ENCODE results near the gene LITAFD.
"Not testable (repeated sequence)": the region's sequence is repeated elsewhere in the genome, so short reads cannot be mapped to it uniquely, and the experiment has no call there.

LITAFD gene

DNA sequence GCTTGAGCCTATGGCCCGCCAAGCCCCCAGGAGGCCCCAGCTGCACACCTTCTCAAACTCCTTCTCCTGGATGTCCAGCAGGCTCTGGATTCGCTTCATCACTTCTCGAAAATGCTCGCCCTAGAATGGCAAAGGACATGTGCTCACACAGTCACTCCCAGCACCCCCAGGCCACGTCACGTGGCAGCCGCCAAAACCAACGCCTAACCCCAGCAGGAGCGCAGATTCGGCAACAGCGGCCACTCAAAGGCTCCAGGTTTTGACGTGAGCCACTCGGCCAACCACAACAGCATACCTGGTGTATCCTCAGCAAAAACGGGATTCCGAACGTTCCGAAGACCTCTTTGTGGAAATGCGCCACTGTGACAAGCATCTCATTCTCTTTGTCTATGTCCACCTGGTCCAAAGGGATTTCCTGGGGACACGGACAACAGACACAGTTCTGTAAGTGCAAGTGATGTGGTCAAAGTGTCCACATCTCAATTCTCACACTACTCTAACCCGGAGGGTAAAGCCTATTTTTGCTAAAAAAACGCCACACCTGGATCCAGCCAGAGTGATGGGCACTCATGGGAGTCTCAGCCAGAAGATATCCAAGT is 12.7 kb downstream of the LITAFD start:
- no peak for DNase-seq (ENCODE audit: low read depth)

- no peak for DNase-seq (ENCODE audit: low read depth)
These were observed 16.6 kb downstream of the LITAFD start for GRCh38 chr16:8898660-8899318.

GRCh38 chr16:8899709-8900317 is 17.7 kb downstream of the LITAFD start:
- no peak for DNase-seq (ENCODE audit: low read depth)

DNA sequence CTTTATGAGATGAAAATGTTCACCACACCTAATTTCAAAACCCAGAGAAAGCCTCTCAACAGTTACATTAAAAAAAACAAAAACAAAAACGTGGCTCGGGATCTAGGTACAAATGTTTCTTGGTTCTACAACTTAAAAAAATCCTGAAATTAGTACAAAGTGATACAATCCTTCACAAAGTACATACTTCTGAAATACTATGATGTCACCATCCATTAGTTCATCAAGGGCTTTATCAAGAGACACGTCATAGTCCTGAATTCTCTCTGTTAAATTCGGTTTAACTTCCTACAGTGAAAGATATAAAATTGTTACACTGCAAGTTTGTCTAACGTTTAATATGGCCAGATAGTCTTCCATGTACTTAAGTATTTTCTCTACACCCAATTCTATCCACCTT is 18.2 kb downstream of the LITAFD start:
- no peak for DNase-seq (ENCODE audit: low read depth)

GRCh38 chr16:8901320-8901861 is 19.2 kb downstream of the LITAFD start:
- no peak for DNase-seq (ENCODE audit: low read depth)

- no peak for DNase-seq (ENCODE audit: low read depth)
These were observed 20.9 kb downstream of the LITAFD start for GRCh38 chr16:8903004-8903403.

GRCh38 chr16:8904018-8904430 is 21.9 kb downstream of the LITAFD start:
- DNase-seq (ENCODE audit: low read depth): no peak

GRCh38 chr16:8905168-8905762 is 23.1 kb downstream of the LITAFD start:
- DNase-seq (ENCODE audit: low read depth): no peak

DNA sequence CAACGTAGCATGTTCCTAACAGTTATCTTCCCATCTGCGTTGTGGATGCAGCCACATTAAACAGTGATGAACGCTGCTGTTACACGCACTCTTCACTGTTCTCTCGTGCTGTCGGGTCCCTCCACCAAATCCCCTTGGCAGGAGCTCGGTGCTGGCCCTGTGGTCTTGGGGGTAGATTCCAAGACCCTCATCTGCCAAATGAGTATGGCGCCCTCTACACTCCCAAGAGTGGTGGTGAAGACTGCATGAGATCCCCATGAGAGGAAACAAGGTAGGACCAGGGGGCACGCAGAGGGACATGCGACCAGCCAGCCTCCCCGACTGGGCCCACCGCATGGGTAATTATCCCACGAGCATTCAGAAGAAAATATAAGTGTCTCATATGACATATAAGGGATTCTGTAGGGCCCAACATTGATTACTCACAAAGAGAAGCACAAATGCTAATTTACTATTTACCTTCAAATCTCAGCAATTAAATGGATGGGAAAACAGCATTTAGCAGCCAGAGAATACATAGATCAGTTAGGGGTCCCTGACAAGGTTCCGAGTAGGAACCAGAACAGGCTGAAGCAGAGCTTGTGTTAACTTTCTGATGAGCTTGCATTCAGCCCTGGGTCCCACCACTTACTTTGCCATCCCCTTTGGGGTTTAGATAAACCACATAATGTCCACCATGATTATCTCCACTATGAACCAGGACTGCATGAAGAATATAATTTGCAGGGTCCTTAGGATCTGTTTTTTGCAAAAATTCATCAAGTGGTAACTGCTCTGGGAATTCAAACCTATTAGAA is 23.8 kb downstream of the LITAFD start:
- no peak for DNase-seq (ENCODE audit: low read depth)

DNA sequence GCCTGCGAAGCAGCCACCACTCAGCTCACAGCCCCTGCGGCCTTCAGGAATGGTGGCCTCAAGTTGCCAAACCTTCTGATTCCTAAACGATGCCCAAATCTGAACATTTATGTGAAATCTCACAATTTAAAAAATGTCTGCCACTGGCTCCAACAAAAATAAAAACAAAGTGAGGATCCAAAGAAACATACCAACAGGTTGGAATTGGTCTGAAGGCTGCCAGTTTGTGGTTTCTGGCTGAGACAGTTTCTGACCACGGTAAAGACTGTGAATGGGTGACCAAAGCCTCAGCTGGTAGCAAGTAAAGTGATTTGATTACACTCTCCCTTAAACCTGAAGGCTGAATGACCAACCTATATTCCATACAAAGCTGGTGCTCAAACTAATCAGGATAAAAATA is 24.9 kb downstream of the LITAFD start:
- no peak for DNase-seq (ENCODE audit: low read depth)

- no peak for DNase-seq (ENCODE audit: low read depth)
These were observed 26.8 kb downstream of the LITAFD start for GRCh38 chr16:8908810-8909468.

DNA sequence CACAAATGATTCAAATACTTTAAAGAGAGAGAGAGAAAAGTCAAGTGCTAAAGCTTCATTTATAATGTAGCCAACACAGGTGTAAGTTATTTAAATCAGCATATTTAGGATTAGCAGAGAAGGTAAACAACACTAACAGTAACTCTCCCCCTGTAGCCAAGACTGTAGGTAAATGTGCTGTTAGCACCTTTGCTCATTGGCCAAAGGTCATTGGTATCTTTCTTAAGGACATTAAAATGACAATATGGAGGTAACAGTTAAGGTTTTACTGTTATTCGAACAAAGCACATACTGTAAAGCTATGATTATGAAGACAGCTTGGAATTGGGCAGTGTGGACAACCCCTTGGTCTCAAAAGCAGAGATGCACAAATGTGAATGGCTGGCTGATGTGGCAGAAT is 28.7 kb downstream of the LITAFD start:
- DNase-seq (ENCODE audit: low read depth): no peak

DNA sequence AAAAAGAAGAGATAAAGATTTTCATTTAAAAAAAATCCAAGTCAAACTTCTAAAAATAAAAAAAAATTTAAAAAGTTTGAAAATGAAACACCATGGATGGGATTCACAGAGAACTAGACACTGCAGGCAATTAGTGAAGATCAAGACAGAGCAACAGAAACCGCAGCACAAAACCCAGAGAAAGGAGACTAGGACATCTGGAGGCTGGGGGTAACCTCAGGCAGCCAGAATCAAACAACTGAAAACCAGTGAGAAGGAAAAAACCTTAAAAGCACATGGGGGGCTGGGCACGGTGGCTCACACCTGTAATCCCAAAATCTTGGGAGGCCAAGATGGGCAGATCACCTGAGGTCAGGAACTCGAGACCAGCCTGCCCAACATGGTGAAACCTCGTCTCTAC is 30.6 kb downstream of the LITAFD start:
- DNase-seq (ENCODE audit: low read depth): no peak

GRCh38 chr16:8914098-8914497 is 31.9 kb downstream of the LITAFD start:
- DNase-seq (ENCODE audit: low read depth): no peak

DNA sequence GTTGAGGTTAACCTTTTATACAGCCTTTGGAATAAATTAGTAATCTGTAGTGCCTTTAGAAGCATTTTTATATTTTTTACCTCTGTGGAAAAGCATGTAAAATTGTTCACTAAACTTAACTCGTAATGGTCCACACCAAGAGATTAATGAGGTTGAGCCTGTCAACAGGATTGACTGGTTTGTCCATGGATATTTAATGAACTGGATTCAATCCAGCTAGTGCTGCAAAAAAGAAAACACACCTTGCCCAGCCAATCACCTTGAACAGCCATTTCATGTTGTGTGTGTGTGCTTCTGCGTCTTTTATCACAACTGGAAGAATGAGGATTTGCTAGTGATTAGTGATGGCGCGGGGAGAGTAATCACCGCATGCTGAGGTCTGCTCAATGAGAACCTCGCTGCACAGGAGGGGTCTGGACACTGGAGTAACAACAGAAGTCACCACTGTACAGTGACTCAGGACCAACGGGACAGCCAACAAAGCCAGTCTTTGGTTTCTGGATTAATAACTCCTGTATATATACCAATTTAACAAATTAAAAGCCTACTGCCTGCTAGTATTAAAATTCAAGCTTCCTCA is 33.7 kb downstream of the LITAFD start:
- DNase-seq (ENCODE audit: low read depth): no peak

DNA sequence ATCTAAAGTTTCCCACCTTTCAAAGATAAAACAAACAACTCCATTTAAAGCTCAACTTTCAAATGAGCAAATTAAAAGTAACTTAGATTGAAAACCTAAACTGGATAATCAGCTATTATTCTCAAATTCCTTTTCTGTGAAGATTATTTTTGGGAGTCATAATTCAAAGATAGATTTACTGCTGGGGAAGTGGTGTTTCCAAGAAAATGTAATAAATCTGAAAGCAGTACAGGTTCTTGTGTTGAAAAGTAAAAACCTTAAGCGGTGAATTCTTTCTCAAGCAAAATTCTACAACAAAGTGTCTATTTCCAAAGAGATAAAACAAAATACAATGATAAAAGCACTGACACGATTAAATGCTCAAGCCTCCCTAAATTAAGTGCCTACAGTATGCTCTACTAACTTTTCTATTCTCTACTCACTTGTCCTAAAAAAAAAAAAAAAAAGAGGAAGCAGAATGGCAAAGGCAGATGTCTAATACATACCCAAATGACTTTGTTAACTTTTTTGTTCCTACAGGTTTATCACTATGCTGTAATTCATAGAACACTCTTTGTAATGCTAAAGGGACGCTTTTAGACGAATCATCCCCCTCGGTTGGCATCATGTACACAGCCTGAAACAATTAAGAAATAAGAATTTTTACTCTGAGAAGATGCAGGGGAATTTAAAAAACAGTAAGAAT is 34.5 kb downstream of the LITAFD start:
- no peak for DNase-seq (ENCODE audit: low read depth)

DNA sequence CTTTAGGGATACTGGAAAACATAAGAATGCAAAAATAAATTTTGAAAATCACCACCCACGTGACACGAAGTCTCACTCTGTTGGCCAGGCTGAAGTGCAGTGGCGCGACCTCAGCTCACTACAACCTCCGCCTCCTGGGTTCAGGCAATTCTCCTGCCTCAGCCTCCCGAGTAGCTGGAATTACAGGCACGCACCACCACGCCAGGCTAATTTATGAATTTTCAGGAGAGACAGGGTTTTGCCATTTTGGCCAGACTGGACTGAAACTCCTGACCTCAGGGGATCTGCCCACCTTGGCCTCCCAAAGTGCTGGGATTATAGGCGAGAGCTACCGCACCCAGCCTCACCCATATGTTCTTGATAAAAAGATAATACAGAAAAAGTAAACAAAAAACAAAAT is 35.2 kb downstream of the LITAFD start:
- DNase-seq (ENCODE audit: low read depth): not testable (repeated sequence)

DNA sequence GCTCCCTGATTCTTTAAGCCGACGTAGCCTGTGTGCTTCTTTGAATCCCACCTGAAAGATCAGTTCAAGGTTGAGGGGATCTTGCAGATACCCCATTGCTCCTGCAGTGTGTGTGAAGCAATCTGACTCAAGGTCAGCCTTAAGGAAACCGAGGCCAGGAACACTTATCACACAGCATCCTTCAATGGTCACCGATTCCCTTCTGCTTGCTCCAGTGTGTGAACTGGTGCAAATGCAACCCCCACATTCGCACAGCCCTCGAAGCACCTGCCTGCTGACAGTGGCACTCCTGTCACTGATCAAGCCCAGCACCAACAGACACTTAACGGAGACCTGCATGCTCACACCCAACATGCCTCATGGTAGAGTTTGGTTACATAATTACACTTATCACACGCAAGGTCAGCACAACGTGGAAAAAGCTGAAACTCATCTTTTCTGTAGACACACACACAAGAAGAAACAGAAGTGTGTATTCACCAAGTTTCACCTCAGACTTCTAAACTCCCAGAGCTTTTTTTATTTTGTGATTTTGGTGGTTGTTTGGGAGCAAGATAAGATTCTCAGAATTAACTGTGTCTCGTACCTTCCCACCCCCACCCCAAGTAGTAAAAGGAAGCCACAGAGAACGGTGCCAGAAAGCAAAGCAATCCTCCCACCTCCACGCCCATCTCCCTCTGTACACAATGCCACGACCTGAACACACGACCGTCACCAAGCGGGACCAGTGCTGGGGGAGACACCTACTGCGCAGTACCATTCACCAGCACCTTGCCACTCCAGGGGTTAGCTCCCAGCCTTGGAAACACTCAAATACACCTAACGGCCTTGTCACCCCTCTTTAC is 37.2 kb downstream of the LITAFD start:
- DNase-seq (ENCODE audit: low read depth): no peak

- no peak for DNase-seq (ENCODE audit: low read depth)
These were observed 37.8 kb downstream of the LITAFD start for GRCh38 chr16:8919934-8920462.

All from activated T-helper 1 cell treated with Interleukin-2 at 50 U/mL for 16 hours (primary cell).